ENCODE data around the gene P2RX1.
A peak's percentile ranks its signal among the peaks of the same experiment; 100 is the strongest.

Gene P2RX1

GRCh38 chr17:3929764-3930163 lies 13.5 kb upstream of the P2RX1 start:
- DNase-seq (ENCODE audit: low spot score), result no peak
- Histone ChIP-seq H3K27ac (no peak overlapping the region), H3K4me3 (no peak overlapping the region)
- no peak for TF ChIP-seq CTCF (IDR thresholded peaks at IDR 0.05)

GRCh38 chr17:3929181-3929580 lies 12.9 kb upstream of the P2RX1 start:
- DNase-seq (ENCODE audit: low spot score), result no peak
- Histone ChIP-seq H3K27ac (peak overlapping the region in 1 of 2 donors; percentile 11), H3K4me3 (no peak overlapping the region)
- TF ChIP-seq CTCF (IDR thresholded peaks at IDR 0.05), result no peak

GRCh38 chr17:3928406-3928805 lies 12.1 kb upstream of the P2RX1 start:
- no peak for DNase-seq (ENCODE audit: low spot score)
- no peak for TF ChIP-seq CTCF (IDR thresholded peaks at IDR 0.05)
- Histone ChIP-seq H3K27ac (peak overlapping the region in 1 of 2 donors; percentile 85), H3K4me3 (no peak overlapping the region)

- Histone ChIP-seq H3K27ac (peak overlapping the region; percentile 28 to 85), H3K4me3 (no peak overlapping the region)
- DNase-seq (ENCODE audit: low spot score), result peak; percentile 82
- TF ChIP-seq CTCF (IDR thresholded peaks at IDR 0.05), result no peak
Measured at GRCh38 chr17:3927628-3928340, 11.5 kb upstream of the P2RX1 start.

- H3K4me3 ChIP-seq, result no peak overlapping the region
- H3K27ac ChIP-seq, result peak overlapping the region; percentile 28 to 85
- DNase-seq (ENCODE audit: low spot score), result no peak
- no peak for TF ChIP-seq CTCF (IDR thresholded peaks at IDR 0.05)
Measured at GRCh38 chr17:3926860-3927627, 10.8 kb upstream of the P2RX1 start.

- TF ChIP-seq CTCF (IDR thresholded peaks at IDR 0.05), result no peak
- Histone ChIP-seq H3K4me3 (no peak overlapping the region), H3K27ac (peak overlapping the region in 1 of 2 donors; percentile 11)
- DNase-seq (ENCODE audit: low spot score), result no peak
Measured at GRCh38 chr17:3925684-3926485, 9.6 kb upstream of the P2RX1 start.
